ENCODE results near the gene HDAC9.

The HDAC9 gene

GRCh38 chr7:18693816-18694215 lies 198.3 kb downstream of the HDAC9 start:
- DNase-seq (ENCODE audit: insufficient read length, low spot score): no peak
- no peak for FAIRE-seq
- no peak for TF ChIP-seq CTCF (IDR thresholded peaks at IDR 0.05; ENCODE audit: insufficient read depth, missing control alignments)

GRCh38 chr7:18694484-18694883 lies 198.9 kb downstream of the HDAC9 start:
- DNase-seq (ENCODE audit: insufficient read length, low spot score) (no peak), FAIRE-seq (no peak)
- no peak for TF ChIP-seq CTCF (IDR thresholded peaks at IDR 0.05; ENCODE audit: insufficient read depth, missing control alignments)

- no peak for FAIRE-seq
- DNase-seq (ENCODE audit: insufficient read length, low spot score): no peak
- no peak for TF ChIP-seq CTCF (IDR thresholded peaks at IDR 0.05; ENCODE audit: insufficient read depth, missing control alignments)
Observed at GRCh38 chr7:18694911-18695310, 199.4 kb downstream of the HDAC9 start.

GRCh38 chr7:18698258-18698734 lies 202.7 kb downstream of the HDAC9 start:
- FAIRE-seq (no peak), DNase-seq (ENCODE audit: insufficient read length, low spot score) (no peak)
- no peak for TF ChIP-seq CTCF (IDR thresholded peaks at IDR 0.05; ENCODE audit: insufficient read depth, missing control alignments)

GRCh38 chr7:18700147-18700546 lies 204.6 kb downstream of the HDAC9 start:
- DNase-seq (ENCODE audit: insufficient read length, low spot score) (no peak), FAIRE-seq (no peak)
- no peak for TF ChIP-seq CTCF (IDR thresholded peaks at IDR 0.05; ENCODE audit: insufficient read depth, missing control alignments)

- FAIRE-seq: no peak
- TF ChIP-seq CTCF (IDR thresholded peaks at IDR 0.05; ENCODE audit: insufficient read depth, missing control alignments): no peak
Observed at GRCh38 chr7:18702071-18702829, 206.7 kb downstream of the HDAC9 start.

GRCh38 chr7:18703685-18704084 lies 208.1 kb downstream of the HDAC9 start:
- DNase-seq (ENCODE audit: insufficient read length, low spot score): no peak
- no peak for TF ChIP-seq CTCF (IDR thresholded peaks at IDR 0.05; ENCODE audit: insufficient read depth, missing control alignments)
- FAIRE-seq: no peak

More at GRCh38 chr7:18702071-18702829, 206.7 kb downstream of the HDAC9 start:
- no peak for DNase-seq (ENCODE audit: insufficient read length, low spot score)
